NT2/D1 (cell line): Measurements from ENCODE around the gene PIK3R5.

ENCODE experiments used
- SUZ12 ChIP-seq: IDR thresholded peaks from 2 replicates; pipeline ENCODE4 v1.6.1; 2011; ENCODE audit not compliant: insufficient read length, insufficient read depth; ENCODE audit errors: extremely low read depth
- ZNF274 ChIP-seq: IDR thresholded peaks from 2 replicates; pipeline ENCODE4 v1.6.1; 2011; ENCODE audit warnings: mild to moderate bottlenecking, low read depth, low read length

DNA sequence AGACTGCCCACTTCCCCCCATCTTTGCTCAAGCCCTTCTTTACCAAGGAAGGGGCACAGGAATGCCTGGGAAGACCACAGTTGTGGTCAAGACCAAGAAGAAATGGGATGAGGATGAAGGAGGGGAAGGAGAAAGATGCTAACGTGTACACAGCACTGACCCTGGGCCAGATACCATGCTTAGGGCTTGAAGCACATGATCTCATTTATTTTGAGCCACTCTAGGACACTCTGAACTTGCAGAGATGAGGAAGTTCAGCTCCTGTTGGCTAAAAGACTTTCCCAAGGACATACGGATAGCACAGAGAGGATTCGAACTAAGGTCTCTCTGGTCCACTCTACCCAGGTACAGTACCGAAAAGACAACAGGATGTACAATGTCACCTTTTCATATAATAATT, 42.6 kb downstream of the PIK3R5 start:
- no peak for TF ChIP-seq ZNF274
- no peak for TF ChIP-seq SUZ12
